ENCODE results near the gene SPEF2.

SPEF2 gene

DNA sequence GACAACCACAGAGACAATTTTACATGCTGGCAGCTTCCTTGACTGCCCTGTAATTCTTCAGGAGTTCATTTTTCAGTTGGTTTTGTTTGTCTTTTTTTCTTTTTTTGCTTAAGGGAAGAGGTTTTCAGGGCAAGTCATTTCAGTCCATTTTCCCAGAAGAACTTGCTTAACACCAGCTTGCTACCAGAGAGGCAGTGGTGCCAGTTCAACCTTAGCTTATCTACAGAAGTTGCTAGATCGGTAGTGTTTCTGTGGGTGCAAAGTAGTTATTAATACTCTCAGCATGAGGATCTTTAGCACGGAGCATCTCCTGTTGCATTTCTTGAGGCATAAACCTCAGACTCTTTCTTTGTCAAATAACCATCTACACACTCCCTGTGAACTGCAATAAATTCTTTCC is 1.1 kb downstream of the SPEF2 start:
- DNase-seq = no peak
- H3K27ac ChIP-seq (ENCODE audit: insufficient read depth, low read length, poor library complexity, severe bottlenecking) = no peak overlapping the region

DNA sequence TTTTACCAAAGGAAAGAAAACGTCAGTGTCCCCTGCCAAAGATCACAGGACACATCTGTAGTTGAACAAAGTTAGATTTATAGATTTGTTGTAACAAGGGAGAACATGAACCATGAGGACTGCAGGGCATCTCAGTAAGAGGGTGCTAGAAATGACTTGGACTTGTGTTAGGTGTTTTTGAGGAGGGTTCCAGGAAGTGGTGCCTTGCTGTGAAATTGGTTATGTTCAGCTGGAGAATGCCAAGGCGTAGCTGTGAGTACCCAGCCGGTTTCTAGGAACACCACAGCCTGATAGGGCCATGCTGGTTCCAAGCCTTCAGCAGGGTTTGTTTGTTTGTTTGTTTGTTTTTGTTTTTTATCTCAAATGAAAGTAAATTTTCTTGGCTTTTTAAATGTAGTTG is 5.3 kb downstream of the SPEF2 start:
- peaks cover 4% of the 10 kb centered on the region for H3K4me1 ChIP-seq (ENCODE audit: control insufficient read depth, insufficient read depth, low read length, poor library complexity, severe bottlenecking)
- no peak for DNase-seq
- no peaks in the 10 kb centered on the region for H3K9me3 ChIP-seq (ENCODE audit: control insufficient read depth, low read length)
- no peaks in the 10 kb centered on the region for H3K36me3 ChIP-seq (ENCODE audit: control insufficient read depth, insufficient read depth, low read length)
- no peak overlapping the region for H3K27ac ChIP-seq (ENCODE audit: insufficient read depth, low read length, poor library complexity, severe bottlenecking)
- H3K4me3 ChIP-seq (ENCODE audit: insufficient read depth, low read depth, low read length, poor library complexity, severe bottlenecking) = no peak overlapping the region
- no peaks in the 10 kb centered on the region for H3K27me3 ChIP-seq (replicated peaks; ENCODE audit: control insufficient read depth, insufficient read depth, low read length, poor library complexity, severe bottlenecking)

More for the DNA sequence above, 1.1 kb downstream of the SPEF2 start:
- H3K36me3 ChIP-seq (ENCODE audit: control insufficient read depth, insufficient read depth, low read length) = no peaks in the 10 kb centered on the region
- H3K4me3 ChIP-seq (ENCODE audit: insufficient read depth, low read depth, low read length, poor library complexity, severe bottlenecking) = no peak overlapping the region
- H3K4me1 ChIP-seq (ENCODE audit: control insufficient read depth, insufficient read depth, low read length, poor library complexity, severe bottlenecking) = peaks cover 10% of the 10 kb centered on the region
- no peaks in the 10 kb centered on the region for H3K27me3 ChIP-seq (replicated peaks; ENCODE audit: control insufficient read depth, insufficient read depth, low read length, poor library complexity, severe bottlenecking)
- H3K9me3 ChIP-seq (ENCODE audit: control insufficient read depth, low read length) = no peaks in the 10 kb centered on the region

DNA sequence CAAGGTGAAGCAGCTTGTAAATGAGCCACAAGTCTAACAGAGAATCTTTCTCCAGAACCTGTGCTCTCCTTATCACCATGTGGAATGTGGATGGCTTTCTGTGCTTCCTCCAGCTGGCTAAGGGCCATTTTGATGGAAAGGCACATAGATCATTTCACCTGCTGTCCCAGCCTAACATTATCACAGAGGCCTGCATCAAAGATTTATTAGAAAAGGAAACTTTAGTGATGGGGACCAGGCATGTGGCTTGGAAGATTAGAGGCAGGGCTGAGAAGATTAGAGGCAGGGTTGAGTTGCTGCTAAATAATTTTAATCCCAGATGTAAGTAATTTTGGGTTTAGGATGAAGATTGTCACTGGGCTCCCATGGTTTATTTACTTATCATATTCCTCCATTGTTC is 6.3 kb downstream of the SPEF2 start:
- no peak overlapping the region for H3K4me3 ChIP-seq (ENCODE audit: insufficient read depth, low read depth, low read length, poor library complexity, severe bottlenecking)
- no peaks in the 10 kb centered on the region for H3K9me3 ChIP-seq (ENCODE audit: control insufficient read depth, low read length)
- H3K27ac ChIP-seq (ENCODE audit: insufficient read depth, low read length, poor library complexity, severe bottlenecking) = no peak overlapping the region
- no peak for DNase-seq
- H3K27me3 ChIP-seq (replicated peaks; ENCODE audit: control insufficient read depth, insufficient read depth, low read length, poor library complexity, severe bottlenecking) = no peaks in the 10 kb centered on the region
- H3K4me1 ChIP-seq (ENCODE audit: control insufficient read depth, insufficient read depth, low read length, poor library complexity, severe bottlenecking) = no peaks in the 10 kb centered on the region
- no peaks in the 10 kb centered on the region for H3K36me3 ChIP-seq (ENCODE audit: control insufficient read depth, insufficient read depth, low read length)

DNA sequence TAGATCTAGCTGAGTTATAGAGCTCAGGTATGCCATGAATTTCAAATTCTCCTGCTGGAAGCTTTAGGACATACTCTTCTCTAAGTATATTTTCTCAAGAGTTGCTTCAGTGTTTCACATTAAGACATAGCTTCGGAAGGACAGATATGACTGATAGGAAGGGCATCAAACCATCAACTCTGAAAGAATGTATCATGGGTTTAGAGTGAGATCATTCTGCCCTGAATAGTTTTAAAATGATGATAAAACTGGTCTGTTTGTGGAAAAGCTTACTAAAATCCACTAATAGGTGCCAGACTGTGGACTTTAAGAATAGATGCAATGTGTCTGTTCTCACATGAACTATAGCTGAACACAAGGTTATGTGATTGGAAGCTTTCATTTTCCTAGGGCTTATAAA is 8.4 kb downstream of the SPEF2 start:
- no peaks in the 10 kb centered on the region for H3K4me1 ChIP-seq (ENCODE audit: control insufficient read depth, insufficient read depth, low read length, poor library complexity, severe bottlenecking)
- H3K27ac ChIP-seq (ENCODE audit: insufficient read depth, low read length, poor library complexity, severe bottlenecking) = no peak overlapping the region
- DNase-seq = no peak

DNA sequence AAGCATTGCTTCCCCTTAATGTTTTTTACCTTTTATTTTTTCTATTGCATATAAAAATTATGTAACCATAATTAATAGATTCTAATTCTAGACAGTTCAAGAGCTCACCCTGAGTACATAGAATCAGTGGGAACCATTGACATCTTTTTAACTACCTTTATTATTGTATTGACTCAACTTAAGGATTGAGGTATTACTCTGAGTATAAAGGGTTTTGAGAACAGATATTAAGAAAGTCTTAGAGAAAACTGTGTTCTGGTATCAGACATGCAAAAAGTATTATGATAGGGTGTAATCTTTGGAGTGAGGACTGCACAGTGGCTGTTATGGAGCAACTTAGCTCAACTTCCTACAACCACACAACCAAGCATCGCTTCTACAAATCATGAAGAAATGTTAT is 8.9 kb downstream of the SPEF2 start:
- no peaks in the 10 kb centered on the region for H3K9me3 ChIP-seq (ENCODE audit: control insufficient read depth, low read length)
- DNase-seq = no peak
- H3K27ac ChIP-seq (ENCODE audit: insufficient read depth, low read length, poor library complexity, severe bottlenecking) = no peak overlapping the region
- peaks cover 8% of the 10 kb centered on the region for H3K36me3 ChIP-seq (ENCODE audit: control insufficient read depth, insufficient read depth, low read length)
- no peaks in the 10 kb centered on the region for H3K27me3 ChIP-seq (replicated peaks; ENCODE audit: control insufficient read depth, insufficient read depth, low read length, poor library complexity, severe bottlenecking)
- no peaks in the 10 kb centered on the region for H3K4me1 ChIP-seq (ENCODE audit: control insufficient read depth, insufficient read depth, low read length, poor library complexity, severe bottlenecking)
- H3K4me3 ChIP-seq (ENCODE audit: insufficient read depth, low read depth, low read length, poor library complexity, severe bottlenecking) = no peak overlapping the region

More for the DNA sequence above, 8.4 kb downstream of the SPEF2 start:
- Histone ChIP-seq H3K4me3 (ENCODE audit: insufficient read depth, low read depth, low read length, poor library complexity, severe bottlenecking) (no peak overlapping the region), H3K36me3 (ENCODE audit: control insufficient read depth, insufficient read depth, low read length) (peaks cover 8% of the 10 kb centered on the region), H3K9me3 (ENCODE audit: control insufficient read depth, low read length) (no peaks in the 10 kb centered on the region), H3K27me3 (replicated peaks; ENCODE audit: control insufficient read depth, insufficient read depth, low read length, poor library complexity, severe bottlenecking) (no peaks in the 10 kb centered on the region)

DNA sequence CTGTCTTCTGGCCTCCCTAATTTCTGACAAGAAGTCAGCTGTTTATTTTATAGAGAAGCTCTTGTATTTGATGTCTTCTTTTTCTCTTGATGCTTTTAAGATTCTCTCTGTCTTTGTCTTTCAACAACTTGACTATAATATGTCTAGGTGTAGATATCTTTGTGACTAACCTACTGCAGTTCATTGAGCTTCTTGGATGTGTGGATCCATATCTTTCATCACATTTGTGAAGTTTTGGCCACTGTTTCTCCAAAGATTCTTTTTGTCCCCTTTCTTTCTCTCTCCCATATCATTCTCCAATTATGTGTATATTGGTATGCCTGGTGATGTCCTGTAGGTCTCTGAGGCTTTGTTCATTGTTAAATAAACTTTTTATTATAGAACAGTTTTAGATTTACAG is 16.7 kb downstream of the SPEF2 start:
- H3K27ac ChIP-seq (ENCODE audit: insufficient read depth, low read length, poor library complexity, severe bottlenecking) = no peak overlapping the region

DNA sequence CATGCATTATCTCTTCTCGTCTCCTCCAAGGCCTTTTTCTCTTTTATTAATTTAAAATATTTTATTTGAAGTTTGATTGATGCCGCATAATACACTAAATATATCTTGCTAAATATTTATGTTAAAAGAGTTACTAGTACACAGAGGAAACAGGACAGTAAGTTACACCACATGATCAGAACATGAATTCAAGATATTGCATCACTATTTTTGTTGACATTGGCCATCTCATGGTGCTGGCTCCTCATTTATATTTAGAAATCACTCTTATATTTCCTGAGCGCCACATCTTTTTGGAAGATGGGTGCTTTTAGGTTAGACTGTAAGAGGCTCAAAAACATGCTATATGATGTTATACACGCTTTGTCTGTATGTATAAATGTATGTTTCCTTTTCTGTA is 23.0 kb downstream of the SPEF2 start:
- no peak overlapping the region for H3K27ac ChIP-seq (ENCODE audit: insufficient read depth, low read length, poor library complexity, severe bottlenecking)
- no peak for DNase-seq
- H3K4me1 ChIP-seq (ENCODE audit: control insufficient read depth, insufficient read depth, low read length, poor library complexity, severe bottlenecking) = no peaks in the 10 kb centered on the region
- peaks cover 6% of the 10 kb centered on the region for H3K36me3 ChIP-seq (ENCODE audit: control insufficient read depth, insufficient read depth, low read length)
- H3K4me3 ChIP-seq (ENCODE audit: insufficient read depth, low read depth, low read length, poor library complexity, severe bottlenecking) = no peak overlapping the region
- H3K9me3 ChIP-seq (ENCODE audit: control insufficient read depth, low read length) = no peaks in the 10 kb centered on the region
- H3K27me3 ChIP-seq (replicated peaks; ENCODE audit: control insufficient read depth, insufficient read depth, low read length, poor library complexity, severe bottlenecking) = no peaks in the 10 kb centered on the region

More for the DNA sequence above, 16.7 kb downstream of the SPEF2 start:
- H3K9me3 ChIP-seq (ENCODE audit: control insufficient read depth, low read length) = no peaks in the 10 kb centered on the region
- no peak overlapping the region for H3K4me3 ChIP-seq (ENCODE audit: insufficient read depth, low read depth, low read length, poor library complexity, severe bottlenecking)
- no peak for DNase-seq
- H3K27me3 ChIP-seq (replicated peaks; ENCODE audit: control insufficient read depth, insufficient read depth, low read length, poor library complexity, severe bottlenecking) = no peaks in the 10 kb centered on the region
- H3K4me1 ChIP-seq (ENCODE audit: control insufficient read depth, insufficient read depth, low read length, poor library complexity, severe bottlenecking) = no peaks in the 10 kb centered on the region
- H3K36me3 ChIP-seq (ENCODE audit: control insufficient read depth, insufficient read depth, low read length) = peaks cover 17% of the 10 kb centered on the region

DNA sequence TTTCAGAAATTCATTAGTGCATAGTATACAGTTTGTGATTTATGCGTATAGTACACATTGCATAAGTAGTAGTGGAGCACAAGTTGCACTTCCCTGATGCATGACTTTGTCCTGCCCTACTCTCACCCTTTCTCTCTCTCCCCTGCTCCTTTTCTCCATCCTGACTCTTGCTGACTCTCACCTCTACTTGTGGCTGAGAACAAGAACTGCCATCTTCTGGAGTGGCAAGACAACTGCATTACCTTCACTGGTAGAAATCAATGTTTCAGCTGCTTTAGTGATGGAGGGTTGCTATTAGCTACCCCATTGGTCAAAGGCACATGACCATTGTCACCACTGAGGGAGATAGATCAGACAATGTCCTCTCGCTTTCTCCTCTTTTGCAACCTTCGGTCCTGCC is 26.9 kb downstream of the SPEF2 start:
- DNase-seq = no peak
- Histone ChIP-seq H3K9me3 (ENCODE audit: control insufficient read depth, low read length) (no peaks in the 10 kb centered on the region), H3K27ac (ENCODE audit: insufficient read depth, low read length, poor library complexity, severe bottlenecking) (no peak overlapping the region), H3K4me1 (ENCODE audit: control insufficient read depth, insufficient read depth, low read length, poor library complexity, severe bottlenecking) (no peaks in the 10 kb centered on the region), H3K36me3 (ENCODE audit: control insufficient read depth, insufficient read depth, low read length) (no peaks in the 10 kb centered on the region), H3K4me3 (ENCODE audit: insufficient read depth, low read depth, low read length, poor library complexity, severe bottlenecking) (no peak overlapping the region), H3K27me3 (replicated peaks; ENCODE audit: control insufficient read depth, insufficient read depth, low read length, poor library complexity, severe bottlenecking) (no peaks in the 10 kb centered on the region)

DNA sequence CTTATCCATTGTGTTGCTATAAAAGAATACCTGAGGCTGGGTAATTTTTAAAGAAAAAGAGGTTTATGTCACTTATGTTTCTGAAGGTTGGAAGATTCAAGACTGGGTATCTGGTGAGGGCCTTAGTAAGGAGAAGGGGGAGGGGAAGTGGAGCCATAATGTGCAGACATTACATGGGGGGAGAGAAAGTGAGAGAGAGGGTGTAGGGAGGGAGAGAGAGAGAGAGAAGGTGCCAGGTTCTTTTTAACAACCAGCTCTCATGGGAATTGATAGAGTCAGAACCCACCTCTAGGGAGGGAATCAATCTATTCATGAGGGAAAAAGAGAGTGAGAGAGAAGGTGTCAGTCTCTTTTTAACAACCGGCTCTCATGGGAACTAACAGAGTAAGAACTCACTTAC is 29.5 kb downstream of the SPEF2 start:
- H3K27me3 ChIP-seq (replicated peaks; ENCODE audit: control insufficient read depth, insufficient read depth, low read length, poor library complexity, severe bottlenecking) = no peaks in the 10 kb centered on the region
- H3K9me3 ChIP-seq (ENCODE audit: control insufficient read depth, low read length) = no peaks in the 10 kb centered on the region
- H3K4me3 ChIP-seq (ENCODE audit: insufficient read depth, low read depth, low read length, poor library complexity, severe bottlenecking) = no peak overlapping the region
- no peaks in the 10 kb centered on the region for H3K4me1 ChIP-seq (ENCODE audit: control insufficient read depth, insufficient read depth, low read length, poor library complexity, severe bottlenecking)
- no peak overlapping the region for H3K27ac ChIP-seq (ENCODE audit: insufficient read depth, low read length, poor library complexity, severe bottlenecking)
- no peaks in the 10 kb centered on the region for H3K36me3 ChIP-seq (ENCODE audit: control insufficient read depth, insufficient read depth, low read length)
- DNase-seq = no peak

DNA sequence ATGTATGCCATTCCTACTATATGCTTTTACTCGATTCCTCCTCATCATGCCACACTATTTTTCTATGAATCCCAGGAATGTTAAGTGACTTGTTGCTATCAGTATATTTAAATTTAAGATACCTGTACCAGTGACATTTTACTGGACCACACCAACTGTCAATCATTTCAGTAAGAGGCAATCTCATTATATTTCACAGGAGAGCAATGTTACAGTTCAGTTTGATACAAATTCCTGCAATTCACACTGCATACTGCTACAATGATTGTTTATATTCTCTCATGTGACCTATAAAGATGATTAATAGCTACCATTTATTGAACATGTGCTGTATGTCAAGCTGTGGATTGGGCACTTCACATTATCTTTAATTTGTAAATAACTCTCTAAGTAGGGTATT is 30.0 kb downstream of the SPEF2 start:
- Histone ChIP-seq H3K4me3 (ENCODE audit: insufficient read depth, low read depth, low read length, poor library complexity, severe bottlenecking) (no peak overlapping the region), H3K4me1 (ENCODE audit: control insufficient read depth, insufficient read depth, low read length, poor library complexity, severe bottlenecking) (no peaks in the 10 kb centered on the region), H3K9me3 (ENCODE audit: control insufficient read depth, low read length) (no peaks in the 10 kb centered on the region), H3K27ac (ENCODE audit: insufficient read depth, low read length, poor library complexity, severe bottlenecking) (no peak overlapping the region), H3K36me3 (ENCODE audit: control insufficient read depth, insufficient read depth, low read length) (no peaks in the 10 kb centered on the region), H3K27me3 (replicated peaks; ENCODE audit: control insufficient read depth, insufficient read depth, low read length, poor library complexity, severe bottlenecking) (no peaks in the 10 kb centered on the region)
- no peak for DNase-seq
